PFSK-1 (cell line): Measurements from ENCODE around the gene ETHE1.

Experiments
- FOXP2 ChIP-seq: optimal IDR thresholded peaks from 2 replicates; pipeline ENCODE3; 2011; ENCODE audit warnings: borderline replicate concordance, control low read depth, inconsistent platforms; ENCODE audit not compliant: insufficient read depth; ENCODE audit errors: extremely low read length, extremely low read depth
- POLR2AphosphoS5 ChIP-seq: IDR thresholded peaks from 2 replicates; pipeline ENCODE4 v1.6.1; 2012; ENCODE audit warnings: low read depth, mild to moderate bottlenecking, control low read depth, low read length, moderate library complexity
- REST ChIP-seq, 2 experiments: IDR thresholded peaks; 2 replicates each; pipeline versions ENCODE4 v1.6.1 to v1.8.0; 2011 to 2012; ENCODE audit warnings: low read depth in 2 of 2, low read length in 2 of 2, control low read depth in 1 of 2, inconsistent platforms in 1 of 2, mild to moderate bottlenecking in 1 of 2, moderate library complexity in 1 of 2; ENCODE audit not compliant: insufficient read depth in 1 of 2
- SIN3A ChIP-seq: IDR thresholded peaks from 2 replicates; pipeline ENCODE4 v1.6.1; 2012; ENCODE audit warnings: mild to moderate bottlenecking, low read length, moderate library complexity, borderline replicate concordance; ENCODE audit not compliant: insufficient read depth
- TAF1 ChIP-seq: IDR thresholded peaks from 2 replicates; pipeline ENCODE4 v1.6.1; 2012; ENCODE audit warnings: low read length, control low read depth, borderline replicate concordance; ENCODE audit not compliant: insufficient read depth

The ETHE1 gene

GRCh38 chr19:43554317-43554895, 27.4 kb upstream of the ETHE1 start:
- TF ChIP-seq REST (IDR thresholded peaks at IDR 0.05; ENCODE audit: insufficient read depth in 1 of 2, low read depth in 2 of 2, low read length in 2 of 2) = no peak

GRCh38 chr19:43553656-43554055, 26.7 kb upstream of the ETHE1 start:
- TF ChIP-seq REST (IDR thresholded peaks at IDR 0.05; ENCODE audit: insufficient read depth in 1 of 2, low read depth in 2 of 2, low read length in 2 of 2) (no peak), TAF1 (no peak), FOXP2 (no peak), SIN3A (no peak), POLR2AphosphoS5 (no peak)

GRCh38 chr19:43552616-43553015, 25.6 kb upstream of the ETHE1 start:
- TF ChIP-seq POLR2AphosphoS5 (no peak), FOXP2 (no peak), TAF1 (no peak), SIN3A (no peak), REST (IDR thresholded peaks at IDR 0.05; ENCODE audit: insufficient read depth in 1 of 2, low read depth in 2 of 2, low read length in 2 of 2) (no peak)

DNA sequence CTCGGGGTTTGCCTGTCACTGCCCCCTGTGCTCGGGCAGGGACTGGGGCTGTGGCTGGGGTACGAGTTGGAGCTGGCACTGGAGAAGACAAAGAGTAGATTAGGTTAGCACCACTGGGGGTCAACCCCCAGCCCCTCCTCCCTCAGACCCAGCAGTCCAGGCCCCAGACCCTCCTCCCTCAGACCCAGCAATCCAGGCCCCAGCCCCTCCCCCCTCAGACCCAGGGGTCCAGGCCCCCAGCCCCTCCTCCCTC, 25.1 kb upstream of the ETHE1 start:
- no peak for TF ChIP-seq TAF1
- TF ChIP-seq POLR2AphosphoS5 = no peak
- TF ChIP-seq REST (IDR thresholded peaks at IDR 0.05; ENCODE audit: insufficient read depth in 1 of 2, low read depth in 2 of 2, low read length in 2 of 2) = no peak
- TF ChIP-seq SIN3A = no peak
- TF ChIP-seq FOXP2 = no peak

DNA sequence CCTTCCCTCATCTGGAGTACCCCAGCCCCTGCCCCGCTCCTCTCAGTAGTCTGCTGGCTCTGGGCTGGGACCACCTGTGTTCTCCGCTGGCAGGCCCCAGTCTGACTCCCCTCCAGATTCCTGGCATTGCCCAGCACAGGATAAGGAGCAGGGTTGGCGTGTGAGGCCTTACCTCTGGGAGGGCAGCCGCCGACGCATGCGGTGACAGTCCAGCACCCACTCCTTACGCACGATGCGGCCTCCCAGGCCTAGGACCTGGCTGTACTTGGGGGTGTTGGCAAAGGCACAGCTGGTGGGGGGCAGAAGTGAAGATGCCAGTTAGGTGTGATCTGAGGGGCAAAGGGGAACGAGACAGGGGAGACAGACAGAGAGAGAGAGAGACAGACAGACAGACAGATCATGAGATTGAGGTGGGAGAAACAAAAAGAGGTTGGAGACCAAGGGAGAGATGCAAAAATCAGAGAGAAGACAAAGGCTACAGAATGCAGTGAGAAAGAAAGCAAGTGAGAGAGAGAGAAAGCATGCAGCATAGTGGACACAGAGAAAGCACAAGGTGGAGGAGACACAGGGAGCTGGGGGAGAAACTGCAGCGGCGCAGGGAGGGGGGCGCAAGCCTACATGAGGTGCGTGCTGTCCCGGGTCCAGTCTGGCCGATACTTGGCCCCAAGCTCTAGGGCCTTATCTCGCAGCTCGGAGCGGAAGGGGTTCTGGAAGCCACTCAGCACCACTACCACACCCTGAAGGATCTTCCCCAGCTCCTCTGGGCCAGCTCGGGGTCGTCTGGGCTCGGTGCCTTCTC, 24.6 kb upstream of the ETHE1 start:
- no peak for TF ChIP-seq TAF1
- TF ChIP-seq FOXP2 = no peak
- TF ChIP-seq SIN3A = no peak
- TF ChIP-seq REST (IDR thresholded peaks at IDR 0.05; ENCODE audit: insufficient read depth in 1 of 2, low read depth in 2 of 2, low read length in 2 of 2) = no peak
- no peak for TF ChIP-seq POLR2AphosphoS5
